Right lobe of liver (tissue), 6 donors: Measurements from ENCODE around the gene UBIAD1. TPM values are rescaled to one million over a fixed set of nuclear protein-coding genes. Genes with fewer than 3 reads are reported as not detected.
A peak's percentile ranks its signal among the peaks of the same experiment; 100 is the strongest.

Experiments
- ATAC-seq, 4 donors: fragments of 200-7000 bp; cut with Tn5 transposase; one replicate each; pipeline ENCODE4 v1.9.1; 2020; ENCODE audit warnings: mild to moderate bottlenecking in 4 of 4, moderate library complexity in 4 of 4
- DNase-seq, 3 donors: peaks; one replicate each; pipeline ENCODE4 v3.0.0-alpha.2; 2020
- H3K27ac ChIP-seq, 3 donors: fragments of 200-600 bp; one replicate each; pipeline ENCODE4 v1.8.0; 2022
- H3K27me3 ChIP-seq, 2 donors: fragments of 200-600 bp; one replicate each; pipeline ENCODE4 v1.8.0; 2022
- H3K36me3 ChIP-seq, 4 donors: fragments of 200-600 bp; sonication (generic) in 1 of 4; one replicate each; pipeline versions ENCODE4 v1.5.1 to v1.8.0; 2017 to 2022; ENCODE audit warnings: control low read depth in 1 of 4
- H3K4me1 ChIP-seq, 4 donors: fragments of 200-600 bp; sonication (generic) in 1 of 4; one replicate each; pipeline versions ENCODE4 v1.5.1 to v1.8.0; 2017 to 2022; ENCODE audit warnings: control low read depth in 1 of 4
- H3K4me3 ChIP-seq, 3 donors: fragments of 200-600 bp; one replicate each; pipeline ENCODE4 v1.8.0; 2022
- H3K9me3 ChIP-seq, 4 donors: fragments of 200-600 bp; sonication (generic) in 1 of 4; one replicate each; pipeline versions ENCODE4 v1.5.1 to v1.8.0; 2017 to 2022; ENCODE audit warnings: control low read depth in 1 of 4
- CTCF ChIP-seq, 4 donors: fragments of 200-600 bp in 3 of 4; fragments of 450-650 bp in 1 of 4; IDR thresholded peaks; one replicate each; pipeline versions ENCODE4 v1.5.1 to v1.8.0; 2016 to 2022; ENCODE audit warnings: antibody characterized with exemption in 4 of 4, mild to moderate bottlenecking in 2 of 4
- POLR2A ChIP-seq: fragments of 450-650 bp; IDR thresholded peaks from one replicate; pipeline ENCODE4 v1.6.1; 2017; ENCODE audit warnings: antibody characterized with exemption, mild to moderate bottlenecking
- WGBS: methylation state at CpG from one replicate; pipeline ENCODE4 v1.1.6; 2018; ENCODE audit warnings: low coverage, low lambda C conversion rate; ENCODE audit not compliant: insufficient coverage; ENCODE audit errors: missing lambda C conversion rate; 5-methylcytosine and 5-hydroxymethylcytosine counted together
- intact Hi-C, 2 donors: fragments of 100-400 bp; cut with DNase I; formaldehyde crosslinking; loops; one replicate each; pipeline versions ENCODE4 v1.11.2 to v1.14.1; 2022
- total RNA-seq, 6 experiments: library from RNA; depleted of rRNA in 2 of 6; stranded (reverse); fragments of >200 nt in 2 of 6; fragmentation: NEBNext Ultra II Directional in 3 of 6; extraction: Animal tissue kit (Norgen Biotek cat#: 25700) in 3 of 6; gene quantifications; one replicate each; pipeline versions ENCODE4 v1.1.0 to v1.2.4, GENCODE V29; 2016 to 2023
- donor health status: DM: no; HTN: yes; CAD: no.
- donor health status: DM: no; HTN: no; CAD: no.
- donor health status: DM: no; HTN: no; CAD: no.
- donor health status: DM: no; HTN: yes; CAD: no.
- donor health status: DM: no; HTN: yes; CAD: no.

Gene UBIAD1
- total RNA-seq, 6 experiments from 2014 or later: 7.0 to 11.4 (median 9.7) TPM

- no peaks in the 10 kb centered on the region for H3K9me3 ChIP-seq
- DNase-seq (no peak), ATAC-seq (peak; percentile 23 to 51 (median 46))
- 3% methylated on average over 20 of the region's 22 CpGs for WGBS
- intact Hi-C loops: no loop called here
- no peaks in the 10 kb centered on the region for H3K27me3 ChIP-seq
- peak overlapping the region; percentile 84 to 93 (median 92) for H3K4me3 ChIP-seq
- peak overlapping the region; percentile 87 to 93 (median 93) for H3K27ac ChIP-seq
- peaks cover 0 to 10% (median under 1%) of the 10 kb centered on the region in 4 donors for H3K36me3 ChIP-seq
- peaks cover 0 to 31% (median 6%) of the 10 kb centered on the region in 4 donors for H3K4me1 ChIP-seq
- TF ChIP-seq POLR2A: no peak
- no peak for TF ChIP-seq CTCF (IDR thresholded peaks at IDR 0.05)
Measured at GRCh38 chr1:11273595-11274234, 717 bp downstream of the UBIAD1 start.

- intact Hi-C loops: no loop called here
- H3K4me1 ChIP-seq: peaks cover 0 to 24% (median 5%) of the 10 kb centered on the region in 4 donors
Measured at GRCh38 chr1:11279152-11279551, 6.2 kb downstream of the UBIAD1 start.

GRCh38 chr1:11279630-11280029 lies 6.6 kb downstream of the UBIAD1 start:
- intact Hi-C loops: no loop called here
- Histone ChIP-seq H3K9me3 (no peaks in the 10 kb centered on the region), H3K27me3 (no peaks in the 10 kb centered on the region), H3K36me3 (peaks cover 0 to 13% (median 1%) of the 10 kb centered on the region in 4 donors), H3K4me1 (peaks cover 0 to 19% (median under 1%) of the 10 kb centered on the region in 4 donors), H3K27ac (no peak overlapping the region), H3K4me3 (no peak overlapping the region)
- ATAC-seq (no peak), DNase-seq (no peak)
- no peak for TF ChIP-seq POLR2A
- TF ChIP-seq CTCF (IDR thresholded peaks at IDR 0.05): no peak
- WGBS: 100% methylated on average over 1 of the region's 1 CpG

More at GRCh38 chr1:11279152-11279551, 6.2 kb downstream of the UBIAD1 start:
- DNase-seq (no peak), ATAC-seq (no peak)
- Histone ChIP-seq H3K27me3 (no peaks in the 10 kb centered on the region), H3K36me3 (peaks cover 0 to 13% (median 1%) of the 10 kb centered on the region in 4 donors), H3K27ac (no peak overlapping the region), H3K9me3 (no peaks in the 10 kb centered on the region), H3K4me3 (no peak overlapping the region)
- TF ChIP-seq POLR2A (no peak), CTCF (IDR thresholded peaks at IDR 0.05) (no peak)
- 86% methylated on average over 5 of the region's 5 CpGs for WGBS

- intact Hi-C loops: no loop called here
- H3K36me3 ChIP-seq: peaks cover 0 to 16% (median 1%) of the 10 kb centered on the region in 4 donors
- no peaks in the 10 kb centered on the region for H3K27me3 ChIP-seq
- ATAC-seq: peak in 1 of 4 donors; percentile 25
- DNase-seq: no peak
- H3K4me1 ChIP-seq: peaks cover 0 to 7% (median 0%) of the 10 kb centered on the region in 4 donors
- TF ChIP-seq CTCF (IDR thresholded peaks at IDR 0.05) (no peak), POLR2A (no peak)
- no peaks in the 10 kb centered on the region for H3K9me3 ChIP-seq
- 66% methylated on average over 4 of the region's 4 CpGs for WGBS
- H3K27ac ChIP-seq: no peak overlapping the region
- H3K4me3 ChIP-seq: no peak overlapping the region
Measured at GRCh38 chr1:11280719-11281376, 7.8 kb downstream of the UBIAD1 start.
